HUES48 (cell line): ENCODE results near the gene DAO.
A peak's percentile ranks its signal among the peaks of the same experiment; 100 is the strongest.
"Not testable (repeated sequence)": the region's sequence is repeated elsewhere in the genome, so short reads cannot be mapped to it uniquely, and the experiment has no call there.

Experiments
- H3K27ac ChIP-seq: one replicate; pipeline ENCODE4 v1.7.0; 2013; ENCODE audit warnings: low read depth, low read length, inconsistent platforms
- H3K27me3 ChIP-seq: 2 replicates; pipeline ENCODE4 v1.6.1; 2013; ENCODE audit warnings: mild to moderate bottlenecking, low read length; ENCODE audit not compliant: control insufficient read depth, insufficient read depth
- H3K36me3 ChIP-seq: 2 replicates; pipeline ENCODE4 v1.6.1; 2013; ENCODE audit warnings: low read length; ENCODE audit not compliant: control insufficient read depth, insufficient read depth
- H3K4me1 ChIP-seq: 2 replicates; pipeline ENCODE4 v1.6.1; 2013; ENCODE audit warnings: mild to moderate bottlenecking, low read length; ENCODE audit not compliant: control insufficient read depth, insufficient read depth
- H3K4me3 ChIP-seq: 2 replicates; pipeline ENCODE4 v1.5.1; 2013; ENCODE audit warnings: mild to moderate bottlenecking, low read depth, low read length
- H3K9ac ChIP-seq: 2 replicates; pipeline ENCODE4 v1.6.1; 2013; ENCODE audit warnings: mild to moderate bottlenecking, low read depth, low read length, moderate library complexity
- H3K9me3 ChIP-seq: 2 replicates; pipeline ENCODE4 v1.6.1; 2013; ENCODE audit warnings: low read length; ENCODE audit not compliant: control insufficient read depth, insufficient read depth

The DAO gene

GRCh38 chr12:108839018-108839889, 40.6 kb upstream of the DAO start:
- Histone ChIP-seq H3K36me3 (peaks cover 11% of the 10 kb centered on the region), H3K4me3 (no peak overlapping the region), H3K9me3 (no peaks in the 10 kb centered on the region), H3K27ac (peak overlapping the region; percentile 86), H3K27me3 (no peaks in the 10 kb centered on the region), H3K4me1 (peaks cover 16% of the 10 kb centered on the region), H3K9ac (no peak overlapping the region)

DNA sequence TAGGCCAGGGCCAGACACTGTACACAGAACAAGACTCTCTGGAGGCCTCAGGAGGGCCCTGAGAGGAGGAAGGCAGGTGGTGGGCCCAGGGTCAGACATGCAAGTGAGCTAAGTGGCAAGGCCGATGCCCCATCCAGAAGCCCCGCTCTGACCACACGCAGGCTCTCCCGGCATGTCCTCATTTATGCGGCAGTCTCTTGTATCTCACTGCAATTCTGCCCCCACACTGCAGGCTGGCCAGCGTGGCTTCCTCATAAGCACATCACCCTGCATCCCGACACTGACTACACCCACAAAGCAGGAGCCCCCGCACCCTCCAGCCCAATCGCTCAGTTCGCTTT, 40.0 kb upstream of the DAO start:
- H3K9me3 ChIP-seq, result no peaks in the 10 kb centered on the region
- peaks cover 16% of the 10 kb centered on the region for H3K4me1 ChIP-seq
- H3K27me3 ChIP-seq, result no peaks in the 10 kb centered on the region
- H3K4me3 ChIP-seq, result no peak overlapping the region
- H3K36me3 ChIP-seq, result peaks cover 9% of the 10 kb centered on the region
- H3K9ac ChIP-seq, result no peak overlapping the region
- H3K27ac ChIP-seq, result peak overlapping the region; percentile 86

DNA sequence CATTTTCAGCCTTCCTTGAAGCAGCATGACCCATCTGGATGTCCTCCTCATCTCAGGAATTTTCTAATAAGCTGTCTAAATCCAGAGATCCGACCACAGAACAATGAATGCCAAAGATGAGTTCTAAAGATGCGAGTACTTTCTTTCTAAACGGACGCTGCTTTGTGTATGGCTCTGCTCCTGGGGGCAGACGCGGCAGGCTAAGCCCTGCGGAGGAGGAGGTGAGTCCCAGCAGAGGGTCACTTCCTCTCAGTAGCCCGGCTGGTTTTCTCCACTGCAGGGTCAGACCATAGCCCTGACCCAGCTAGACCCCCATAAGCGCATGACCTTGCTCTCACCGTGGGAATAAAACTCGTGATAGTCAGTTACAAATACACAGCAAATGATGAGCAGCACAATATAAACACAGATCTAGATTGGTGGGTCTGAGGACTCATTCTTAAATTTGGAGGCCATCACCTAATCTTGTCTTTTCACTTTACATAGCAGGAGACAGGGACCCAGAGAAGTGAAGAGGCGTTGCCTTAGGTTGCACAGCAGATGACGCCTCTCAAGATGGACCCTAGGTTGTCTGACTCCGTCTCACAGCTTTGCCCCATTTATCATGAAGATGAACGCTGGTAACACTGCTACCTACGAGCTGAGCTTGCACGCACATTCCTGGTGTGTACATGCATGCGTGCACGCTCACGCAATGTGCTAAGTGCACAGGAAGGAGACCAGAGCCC, 39.1 kb upstream of the DAO start:
- Histone ChIP-seq H3K9ac (no peak overlapping the region), H3K4me1 (peaks cover 16% of the 10 kb centered on the region), H3K27ac (peak overlapping the region; percentile 32), H3K9me3 (no peaks in the 10 kb centered on the region), H3K36me3 (peaks cover 5% of the 10 kb centered on the region; the same call in 1 of the 2 replicates), H3K4me3 (no peak overlapping the region), H3K27me3 (no peaks in the 10 kb centered on the region)

DNA sequence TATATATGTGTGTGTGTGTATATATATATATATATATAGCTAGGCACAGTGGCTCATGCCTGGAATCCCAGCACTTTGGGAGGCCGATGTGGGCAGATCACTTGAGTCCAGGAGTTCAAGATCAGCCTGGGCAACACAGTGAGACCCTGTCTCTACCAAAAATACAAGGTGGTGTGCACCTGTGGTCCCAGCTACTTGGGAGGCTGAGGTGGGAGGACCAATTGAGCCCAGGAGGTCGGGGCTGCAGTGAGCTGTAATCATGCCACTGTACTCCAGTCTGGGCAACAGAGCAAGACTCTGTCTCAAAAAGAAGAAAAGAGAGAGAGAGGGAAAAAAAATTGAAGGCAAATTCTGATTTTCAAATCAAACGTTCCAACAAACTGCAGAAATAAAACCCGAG, 38.1 kb upstream of the DAO start:
- not testable (repeated sequence) for H3K9ac ChIP-seq, H3K27me3 ChIP-seq, H3K27ac ChIP-seq, H3K9me3 ChIP-seq, H3K4me3 ChIP-seq
- H3K36me3 ChIP-seq, result peaks cover 11% of the 10 kb centered on the region; the same call in 1 of the 2 replicates
- H3K4me1 ChIP-seq, result peaks cover 16% of the 10 kb centered on the region

GRCh38 chr12:108842361-108842760, 37.5 kb upstream of the DAO start:
- no peaks in the 10 kb centered on the region for H3K9me3 ChIP-seq
- no peak overlapping the region for H3K4me3 ChIP-seq
- no peaks in the 10 kb centered on the region for H3K27me3 ChIP-seq
- no peak overlapping the region for H3K9ac ChIP-seq
- peaks cover 16% of the 10 kb centered on the region for H3K36me3 ChIP-seq
- H3K27ac ChIP-seq, result no peak overlapping the region
- peaks cover 16% of the 10 kb centered on the region for H3K4me1 ChIP-seq

DNA sequence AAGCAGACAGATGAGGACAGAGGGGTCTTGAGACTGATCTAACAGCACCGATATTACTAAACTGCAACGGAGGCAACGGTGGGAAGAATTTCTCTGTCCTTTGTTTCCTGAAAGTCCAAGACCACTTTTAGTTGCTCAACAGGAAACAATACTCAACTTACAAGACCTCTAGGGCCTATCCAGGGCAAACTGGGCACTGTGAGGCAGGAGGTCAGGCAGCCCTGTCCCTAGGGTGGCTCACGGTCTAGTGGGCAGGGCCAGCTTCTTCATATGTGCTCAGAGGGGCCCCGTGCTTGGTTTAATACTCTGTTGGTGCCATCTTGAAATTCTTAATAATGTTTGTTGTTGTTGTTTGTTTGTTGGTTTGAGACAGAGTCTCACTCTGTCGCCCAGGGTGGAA, 36.7 kb upstream of the DAO start:
- Histone ChIP-seq H3K9ac (no peak overlapping the region), H3K27me3 (no peaks in the 10 kb centered on the region), H3K4me1 (peaks cover 13% of the 10 kb centered on the region), H3K9me3 (no peaks in the 10 kb centered on the region), H3K36me3 (peaks cover 24% of the 10 kb centered on the region), H3K27ac (no peak overlapping the region), H3K4me3 (no peak overlapping the region)

GRCh38 chr12:108845696-108846095, 34.2 kb upstream of the DAO start:
- Histone ChIP-seq H3K4me1 (no peaks in the 10 kb centered on the region), H3K36me3 (peaks cover 32% of the 10 kb centered on the region), H3K9me3 (no peaks in the 10 kb centered on the region), H3K27ac (no peak overlapping the region), H3K4me3 (no peak overlapping the region), H3K27me3 (no peaks in the 10 kb centered on the region), H3K9ac (no peak overlapping the region)

GRCh38 chr12:108846290-108846701, 33.6 kb upstream of the DAO start:
- Histone ChIP-seq H3K27me3 (no peaks in the 10 kb centered on the region), H3K4me1 (no peaks in the 10 kb centered on the region), H3K36me3 (peaks cover 35% of the 10 kb centered on the region), H3K9me3 (no peaks in the 10 kb centered on the region), H3K27ac (no peak overlapping the region), H3K9ac (no peak overlapping the region), H3K4me3 (no peak overlapping the region)

- no peak overlapping the region for H3K9ac ChIP-seq
- H3K27ac ChIP-seq, result no peak overlapping the region
- H3K4me1 ChIP-seq, result no peaks in the 10 kb centered on the region
- H3K4me3 ChIP-seq, result no peak overlapping the region
- H3K36me3 ChIP-seq, result peaks cover 38% of the 10 kb centered on the region
- no peaks in the 10 kb centered on the region for H3K9me3 ChIP-seq
- no peaks in the 10 kb centered on the region for H3K27me3 ChIP-seq
These were observed 32.2 kb upstream of the DAO start for GRCh38 chr12:108847705-108848104.

GRCh38 chr12:108849660-108850059, 30.2 kb upstream of the DAO start:
- Histone ChIP-seq H3K9me3 (no peaks in the 10 kb centered on the region), H3K9ac (no peak overlapping the region), H3K4me1 (no peaks in the 10 kb centered on the region), H3K27ac (no peak overlapping the region), H3K4me3 (no peak overlapping the region), H3K36me3 (peaks cover 36% of the 10 kb centered on the region), H3K27me3 (no peaks in the 10 kb centered on the region)
